OCI-LY7 (cell line): ENCODE data around the gene USH2A. TPM values are rescaled to one million over a fixed set of nuclear protein-coding genes. Genes with fewer than 3 reads are reported as not detected.

Experiments
- BruUV-seq: library from RNA; stranded (reverse); fragments of 400-500 nt; replicated peaks from 2 replicates; lab custom pipeline; 2021; lab: Mats Ljungman, UMichigan
- CTCF ChIA-PET: fragments of 300-600 bp; sonication (Branson Sonifier 250); formaldehyde crosslinking; loops from one replicate; lab custom pipeline; 2022; ENCODE audit warnings: antibody characterized with exemption; ENCODE audit not compliant: unreplicated experiment; lab: Charles Lee
- POLR2A ChIA-PET: fragments of 300-600 bp; sonication (Branson Sonifier 250); formaldehyde crosslinking; loops from one replicate; lab custom pipeline; 2022; ENCODE audit warnings: antibody characterized with exemption; lab: Charles Lee
- DNase-seq: peaks from one replicate; pipeline ENCODE4 v3.0.0-alpha.2; 2015; ENCODE audit warnings: low spot score
- H2AFZ ChIP-seq: fragments of 200-600 bp; sonication (generic), shearing (Covaris generic); 2 replicates; pipeline ENCODE4 v1.6.1; 2014; ENCODE audit warnings: mild to moderate bottlenecking, antibody characterized with exemption, low read length, moderate library complexity
- H3K27ac ChIP-seq: fragments of 200-600 bp; sonication (generic); 2 replicates; pipeline ENCODE4 v1.5.1; 2014; ENCODE audit warnings: mixed run types, low read depth, mild to moderate bottlenecking, moderate library complexity, low read length, inconsistent platforms; ENCODE audit not compliant: poor library complexity, severe bottlenecking
- H3K36me3 ChIP-seq: fragments of 200-600 bp; sonication (generic); 2 replicates; pipeline ENCODE4 v1.6.1; 2014; ENCODE audit warnings: mild to moderate bottlenecking, antibody characterized with exemption, low read length, moderate library complexity, mixed read lengths; ENCODE audit not compliant: insufficient read depth
- H3K4me1 ChIP-seq: fragments of 200-600 bp; sonication (generic); 2 replicates; pipeline ENCODE4 v1.5.1; 2014; ENCODE audit warnings: mild to moderate bottlenecking, low read length; ENCODE audit not compliant: insufficient read depth, poor library complexity, severe bottlenecking
- H3K4me2 ChIP-seq: fragments of 200-600 bp; sonication (generic); 2 replicates; pipeline ENCODE4 v1.6.1; 2014; ENCODE audit warnings: mild to moderate bottlenecking, low read length
- H3K4me3 ChIP-seq: fragments of 200-600 bp; sonication (generic); 2 replicates; pipeline ENCODE4 v1.5.1; 2014; ENCODE audit warnings: mild to moderate bottlenecking, low read depth, low read length; ENCODE audit not compliant: poor library complexity, severe bottlenecking
- H3K79me2 ChIP-seq: fragments of 200-600 bp; sonication (generic); 2 replicates; pipeline ENCODE4 v1.6.1; 2016; ENCODE audit warnings: low read depth, mild to moderate bottlenecking, low read length, moderate library complexity, mixed read lengths; ENCODE audit not compliant: insufficient read depth
- H3K9me2 ChIP-seq: fragments of 200-600 bp; sonication (generic); 2 replicates; pipeline ENCODE4 v1.6.1; 2016; ENCODE audit warnings: mild to moderate bottlenecking, low read length, mixed read lengths; ENCODE audit not compliant: insufficient read depth
- H3K9me3 ChIP-seq: fragments of 200-600 bp; sonication (generic); 2 replicates; pipeline ENCODE4 v1.6.1; 2014; ENCODE audit warnings: mild to moderate bottlenecking, mixed run types, low read length, mixed read lengths
- H4K20me1 ChIP-seq: fragments of 200-600 bp; sonication (generic); 2 replicates; pipeline ENCODE4 v1.6.1; 2014; ENCODE audit warnings: mild to moderate bottlenecking, antibody characterized with exemption, low read length, moderate library complexity, mixed read lengths; ENCODE audit not compliant: insufficient read depth
- EZH2phosphoT487 ChIP-seq: fragments of 200-600 bp; sonication (generic); IDR thresholded peaks from 2 replicates; pipeline ENCODE4 v1.6.1; 2018; ENCODE audit warnings: low read depth, borderline replicate concordance, mild to moderate bottlenecking, mixed run types, antibody characterized with exemption, low read length, moderate library complexity, mixed read lengths
- intact Hi-C: fragments of 100-400 bp; cut with micrococcal nuclease; formaldehyde crosslinking; loops from one replicate; pipeline ENCODE4 v1.10.0; 2022; ENCODE audit not compliant: unreplicated experiment
- total RNA-seq, 2 experiments: library from RNA; depleted of rRNA in 1 of 2; stranded (reverse); fragments of >200 nt in 1 of 2; shearing (Covaris generic) in 1 of 2; gene quantifications; 2 replicates each; pipeline ENCODE4 v1.2.3, GENCODE V29; 2014 to 2022
- TF ChIP-seq, protein P1 (sequence below): fragments of 200-600 bp; sonication (generic); conservative IDR thresholded peaks from 2 replicates; pipeline ENCODE4 v1.5.1; 2014; ENCODE audit warnings: mild to moderate bottlenecking, antibody characterized with exemption, low read length, moderate library complexity, mixed read lengths

Gene USH2A
- total RNA-seq, 2 experiments from 2014 or later: not detected

DNA sequence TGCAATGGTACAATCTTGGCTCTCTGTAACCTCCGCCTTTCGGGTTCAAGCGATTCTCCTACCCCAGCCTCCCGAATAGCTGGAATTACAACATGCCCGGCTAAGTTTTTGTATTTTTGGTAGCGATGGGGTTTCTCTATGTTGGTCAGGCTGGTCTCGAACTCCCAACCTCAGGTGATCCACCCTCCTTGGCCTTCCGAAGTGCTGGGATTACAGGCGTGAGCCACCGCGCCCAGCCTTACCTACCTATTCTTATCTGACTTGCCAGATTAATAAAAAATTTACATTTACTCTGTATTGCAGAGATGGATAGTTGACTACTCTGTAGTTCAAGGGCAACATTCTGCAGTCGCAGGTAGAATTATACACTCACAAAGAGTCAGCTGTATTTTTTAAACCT, 496.6 kb downstream of the USH2A start:
- TF ChIP-seq EZH2phosphoT487: no peak
- TF ChIP-seq, protein P1, sequence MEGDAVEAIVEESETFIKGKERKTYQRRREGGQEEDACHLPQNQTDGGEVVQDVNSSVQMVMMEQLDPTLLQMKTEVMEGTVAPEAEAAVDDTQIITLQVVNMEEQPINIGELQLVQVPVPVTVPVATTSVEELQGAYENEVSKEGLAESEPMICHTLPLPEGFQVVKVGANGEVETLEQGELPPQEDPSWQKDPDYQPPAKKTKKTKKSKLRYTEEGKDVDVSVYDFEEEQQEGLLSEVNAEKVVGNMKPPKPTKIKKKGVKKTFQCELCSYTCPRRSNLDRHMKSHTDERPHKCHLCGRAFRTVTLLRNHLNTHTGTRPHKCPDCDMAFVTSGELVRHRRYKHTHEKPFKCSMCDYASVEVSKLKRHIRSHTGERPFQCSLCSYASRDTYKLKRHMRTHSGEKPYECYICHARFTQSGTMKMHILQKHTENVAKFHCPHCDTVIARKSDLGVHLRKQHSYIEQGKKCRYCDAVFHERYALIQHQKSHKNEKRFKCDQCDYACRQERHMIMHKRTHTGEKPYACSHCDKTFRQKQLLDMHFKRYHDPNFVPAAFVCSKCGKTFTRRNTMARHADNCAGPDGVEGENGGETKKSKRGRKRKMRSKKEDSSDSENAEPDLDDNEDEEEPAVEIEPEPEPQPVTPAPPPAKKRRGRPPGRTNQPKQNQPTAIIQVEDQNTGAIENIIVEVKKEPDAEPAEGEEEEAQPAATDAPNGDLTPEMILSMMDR: no peak
- intact Hi-C loops: no loop called here

DNA sequence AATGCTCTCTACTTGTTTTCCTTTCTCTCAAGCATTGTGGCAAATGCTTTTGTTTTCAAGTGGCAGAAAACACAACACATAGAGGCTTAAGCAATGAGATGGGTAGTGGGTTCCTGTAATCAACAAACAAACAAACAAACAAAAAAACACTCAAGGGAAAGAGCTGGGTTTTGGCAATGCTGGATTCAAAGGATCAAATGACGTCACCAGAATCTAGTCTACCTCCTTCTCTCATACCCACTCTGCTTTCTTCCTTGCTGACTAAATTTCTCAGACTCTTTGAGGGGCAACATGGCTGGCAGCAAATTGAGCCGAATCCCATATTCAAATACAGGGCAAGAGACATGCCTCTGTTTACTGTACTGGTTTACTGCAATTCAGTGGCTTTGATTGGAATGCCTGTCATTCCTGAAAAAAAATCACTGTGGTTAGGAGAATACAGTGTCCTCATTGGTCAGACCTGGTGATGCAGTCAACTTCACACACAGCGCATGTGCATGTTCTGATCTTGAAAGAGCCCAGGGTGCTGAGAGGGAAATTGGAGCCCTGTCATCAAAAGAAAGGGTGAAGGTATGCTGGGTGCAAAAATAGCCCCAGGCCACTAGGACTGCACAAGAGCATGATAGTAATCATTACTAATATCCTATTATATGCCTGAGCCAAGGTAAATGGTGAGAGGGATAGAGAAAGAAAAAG, 500.0 kb downstream of the USH2A start:
- Histone ChIP-seq H3K4me2 (no peak overlapping the region), H3K79me2 (no peaks in the 10 kb centered on the region), H3K27ac (no peak overlapping the region), H3K4me1 (no peaks in the 10 kb centered on the region), H3K36me3 (no peaks in the 10 kb centered on the region), H2AFZ (no peak overlapping the region), H3K9me3 (no peaks in the 10 kb centered on the region), H3K4me3 (no peak overlapping the region), H3K9me2 (no peaks in the 10 kb centered on the region), H4K20me1 (no peaks in the 10 kb centered on the region)
- no peak for TF ChIP-seq EZH2phosphoT487
- TF ChIP-seq, protein P1: no peak
- intact Hi-C loops: no loop called here
- CTCF ChIA-PET: no interaction called here
- no peak for DNase-seq
- POLR2A ChIA-PET: no interaction called here
- BruUV-seq: no TSS peak

More for the DNA sequence above, 496.6 kb downstream of the USH2A start:
- no TSS peak for BruUV-seq
- Histone ChIP-seq H3K4me1 (no peaks in the 10 kb centered on the region), H3K27ac (no peak overlapping the region), H3K4me2 (no peak overlapping the region), H3K79me2 (no peaks in the 10 kb centered on the region), H3K9me2 (no peaks in the 10 kb centered on the region), H3K4me3 (no peak overlapping the region), H4K20me1 (no peaks in the 10 kb centered on the region), H2AFZ (no peak overlapping the region), H3K36me3 (no peaks in the 10 kb centered on the region), H3K9me3 (no peaks in the 10 kb centered on the region)
- CTCF ChIA-PET: no interaction called here
- POLR2A ChIA-PET: interaction anchor here (0.7 to 0.8 kb wide), 3 partner anchors 9 to 197 kb away, joined by 3 to 6 read pairs (median 5); no protein-coding TSS in a partner anchor
- no peak for DNase-seq

DNA sequence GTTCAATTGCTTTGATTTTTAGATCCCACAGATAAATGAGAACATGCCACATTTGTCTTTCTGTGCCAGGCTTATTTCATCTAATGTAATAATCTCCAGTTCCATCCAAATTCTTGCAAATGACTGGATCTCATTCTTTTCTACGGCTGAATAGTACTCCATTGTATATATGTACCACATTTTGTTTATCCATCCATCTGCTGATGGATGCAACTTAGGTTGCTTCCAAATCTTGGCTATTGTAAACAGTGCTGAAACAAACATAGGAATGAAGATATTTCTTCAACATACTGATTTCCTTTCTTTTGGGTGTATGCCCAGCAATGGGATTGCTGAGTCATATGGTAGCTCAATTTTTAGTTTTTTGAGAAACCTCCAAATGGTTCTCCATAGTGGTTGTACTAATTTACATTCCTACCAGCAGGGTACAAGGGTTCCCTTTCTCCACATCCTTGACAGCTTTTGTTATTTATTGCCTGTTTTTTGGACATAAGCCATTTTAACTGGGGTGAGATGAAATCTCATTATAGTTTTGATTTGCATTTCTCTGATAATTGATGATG, 511.8 kb downstream of the USH2A start:
- no peak for DNase-seq
- no TSS peak for BruUV-seq
- intact Hi-C loops: no loop called here
- Histone ChIP-seq H3K9me3 (no peaks in the 10 kb centered on the region), H3K4me1 (no peaks in the 10 kb centered on the region), H3K79me2 (no peaks in the 10 kb centered on the region), H3K27ac (no peak overlapping the region), H2AFZ (no peak overlapping the region), H3K9me2 (no peaks in the 10 kb centered on the region), H4K20me1 (no peaks in the 10 kb centered on the region), H3K4me3 (no peak overlapping the region), H3K36me3 (no peaks in the 10 kb centered on the region), H3K4me2 (no peak overlapping the region)
- TF ChIP-seq, protein P1: no peak
- TF ChIP-seq EZH2phosphoT487: no peak
- POLR2A ChIA-PET: no interaction called here
- CTCF ChIA-PET: no interaction called here
